ENCODE measurements around the gene THAP5. TPM values are rescaled to one million over a fixed set of nuclear protein-coding genes. Genes with fewer than 3 reads are reported as not detected.
"Not testable (repeated sequence)": the region's sequence is repeated elsewhere in the genome, so short reads cannot be mapped to it uniquely, and the experiment has no call there.

Gene THAP5
- polyA plus RNA-seq, 1 donor from 2014 or later = 49.4 TPM

- no peak overlapping the region for H3K4me2 ChIP-seq (ENCODE audit: low read length)
- no peaks in the 10 kb centered on the region for H3F3A ChIP-seq (ENCODE audit: insufficient read depth, low read length, poor library complexity, severe bottlenecking)
- H3K79me2 ChIP-seq (replicated peaks; ENCODE audit: insufficient read depth, low read length) = no peaks in the 10 kb centered on the region
- H3K4me3 ChIP-seq (ENCODE audit: low read length) = no peak overlapping the region
- no peak overlapping the region for H3K27ac ChIP-seq (ENCODE audit: low read length)
- peaks cover 3% of the 10 kb centered on the region for H3K9me3 ChIP-seq (ENCODE audit: low read length)
- no peak overlapping the region for H3K9ac ChIP-seq (ENCODE audit: low read length)
- TF ChIP-seq CTCF (IDR thresholded peaks at IDR 0.05; ENCODE audit: poor library complexity, severe bottlenecking) = no peak
- TF ChIP-seq POLR2AphosphoS5 (IDR thresholded peaks at IDR 0.05) = no peak
- TF ChIP-seq EP300 (conservative IDR thresholded peaks at IDR 0.05; ENCODE audit: poor library complexity, severe bottlenecking) = no peak
- H3K36me3 ChIP-seq (ENCODE audit: insufficient read depth, low read length) = no peaks in the 10 kb centered on the region
- H4K20me1 ChIP-seq (ENCODE audit: insufficient read depth) = no peaks in the 10 kb centered on the region
- H2AFZ ChIP-seq (ENCODE audit: low read depth, low read length) = no peak overlapping the region
- no peaks in the 10 kb centered on the region for H3K9me2 ChIP-seq (ENCODE audit: insufficient read depth, low read length)
- no peaks in the 10 kb centered on the region for H3K27me3 ChIP-seq (ENCODE audit: insufficient read depth, low read depth, low read length)
Observed at GRCh38 chr7:108557191-108557590, 12.3 kb downstream of the THAP5 start.

GRCh38 chr7:108556665-108557064 lies 12.8 kb downstream of the THAP5 start:
- not testable (repeated sequence) for H2AFZ ChIP-seq (ENCODE audit: low read depth, low read length); H4K20me1 ChIP-seq (ENCODE audit: insufficient read depth); H3K36me3 ChIP-seq (ENCODE audit: insufficient read depth, low read length); H3K4me3 ChIP-seq (ENCODE audit: low read length); H3F3A ChIP-seq (ENCODE audit: insufficient read depth, low read length, poor library complexity, severe bottlenecking); H3K79me2 ChIP-seq (replicated peaks; ENCODE audit: insufficient read depth, low read length); H3K9me3 ChIP-seq (ENCODE audit: low read length); H3K9ac ChIP-seq (ENCODE audit: low read length); H3K9me2 ChIP-seq (ENCODE audit: insufficient read depth, low read length); H3K27me3 ChIP-seq (ENCODE audit: insufficient read depth, low read depth, low read length); H3K4me2 ChIP-seq (ENCODE audit: low read length); H3K27ac ChIP-seq (ENCODE audit: low read length)

GRCh38 chr7:108548141-108548896 lies 21.2 kb downstream of the THAP5 start:
- H3K9ac ChIP-seq (ENCODE audit: low read length); H2AFZ ChIP-seq (ENCODE audit: low read depth, low read length); H3K9me3 ChIP-seq (ENCODE audit: low read length); H3F3A ChIP-seq (ENCODE audit: insufficient read depth, low read length, poor library complexity, severe bottlenecking); H3K36me3 ChIP-seq (ENCODE audit: insufficient read depth, low read length); H3K79me2 ChIP-seq (replicated peaks; ENCODE audit: insufficient read depth, low read length); H3K9me2 ChIP-seq (ENCODE audit: insufficient read depth, low read length); H3K4me2 ChIP-seq (ENCODE audit: low read length); H4K20me1 ChIP-seq (ENCODE audit: insufficient read depth); H3K27ac ChIP-seq (ENCODE audit: low read length); H3K4me3 ChIP-seq (ENCODE audit: low read length); H3K27me3 ChIP-seq (ENCODE audit: insufficient read depth, low read depth, low read length): not testable (repeated sequence)

GRCh38 chr7:108541478-108541877 lies 28.0 kb downstream of the THAP5 start:
- no peaks in the 10 kb centered on the region for H4K20me1 ChIP-seq (ENCODE audit: insufficient read depth)
- no peak overlapping the region for H3K9ac ChIP-seq (ENCODE audit: low read length)
- no peaks in the 10 kb centered on the region for H3K79me2 ChIP-seq (replicated peaks; ENCODE audit: insufficient read depth, low read length)
- H2AFZ ChIP-seq (ENCODE audit: low read depth, low read length) = no peak overlapping the region
- no peaks in the 10 kb centered on the region for H3K9me2 ChIP-seq (ENCODE audit: insufficient read depth, low read length)
- H3K27me3 ChIP-seq (ENCODE audit: insufficient read depth, low read depth, low read length) = no peaks in the 10 kb centered on the region
- TF ChIP-seq SMC3 (conservative IDR thresholded peaks at IDR 0.05; ENCODE audit: poor library complexity) (no peak), MXI1 (conservative IDR thresholded peaks at IDR 0.05; ENCODE audit: poor library complexity, severe bottlenecking) (no peak), REST (IDR thresholded peaks at IDR 0.05; ENCODE audit: borderline replicate concordance) (no peak), EP300 (conservative IDR thresholded peaks at IDR 0.05; ENCODE audit: poor library complexity, severe bottlenecking) (no peak), EZH2 (IDR thresholded peaks at IDR 0.05; ENCODE audit: borderline replicate concordance, insufficient read depth, low read length, poor library complexity, severe bottlenecking) (no peak), CTCF (IDR thresholded peaks at IDR 0.05; ENCODE audit: poor library complexity, severe bottlenecking) (no peak), POLR2AphosphoS5 (IDR thresholded peaks at IDR 0.05) (no peak), TAF1 (IDR thresholded peaks at IDR 0.05; ENCODE audit: low read depth) (no peak), RAD21 (conservative IDR thresholded peaks at IDR 0.05) (no peak)
- no peaks in the 10 kb centered on the region for H3K36me3 ChIP-seq (ENCODE audit: insufficient read depth, low read length)
- H3K27ac ChIP-seq (ENCODE audit: low read length) = no peak overlapping the region
- no peaks in the 10 kb centered on the region for H3F3A ChIP-seq (ENCODE audit: insufficient read depth, low read length, poor library complexity, severe bottlenecking)
- no peak overlapping the region for H3K4me3 ChIP-seq (ENCODE audit: low read length)
- H3K9me3 ChIP-seq (ENCODE audit: low read length) = no peaks in the 10 kb centered on the region
- no peak overlapping the region for H3K4me2 ChIP-seq (ENCODE audit: low read length)

Measured in neural cell (in vitro differentiated cells).